Nephron (organoid): ENCODE results near the gene VKORC1.

Source experiments
- H3K27ac Mint-ChIP-seq, 3 experiments: 2 replicates each; pipeline ENCODE4 v1.8.0; 2020; ENCODE audit warnings: mixed read lengths in 3 of 3, mild to moderate bottlenecking in 2 of 3, moderate library complexity in 1 of 3
- H3K27me3 Mint-ChIP-seq: 2 replicates; pipeline ENCODE4 v1.8.0; 2021; ENCODE audit warnings: low read depth, mild to moderate bottlenecking, moderate library complexity, mixed read lengths
- H3K36me3 Mint-ChIP-seq: 2 replicates; pipeline ENCODE4 v1.8.0; 2020; ENCODE audit warnings: low read depth, mixed read lengths
- H3K4me1 Mint-ChIP-seq: 2 replicates; pipeline ENCODE4 v1.8.0; 2020; ENCODE audit warnings: mixed read lengths
- H3K4me3 Mint-ChIP-seq, 3 experiments: 2 replicates each; pipeline ENCODE4 v1.8.0; 2020; ENCODE audit warnings: mild to moderate bottlenecking in 3 of 3, mixed read lengths in 3 of 3, moderate library complexity in 2 of 3
- H3K9me3 Mint-ChIP-seq: 2 replicates; pipeline ENCODE4 v1.8.0; 2020; ENCODE audit warnings: mixed read lengths
- CTCF ChIP-seq, 3 experiments: fragments of 200-600 bp; sonication (generic); IDR thresholded peaks; one replicate each; pipeline ENCODE4 v1.5.0; 2021; ENCODE audit warnings: antibody characterized with exemption in 3 of 3; ENCODE audit not compliant: unreplicated experiment in 3 of 3

VKORC1 gene

DNA sequence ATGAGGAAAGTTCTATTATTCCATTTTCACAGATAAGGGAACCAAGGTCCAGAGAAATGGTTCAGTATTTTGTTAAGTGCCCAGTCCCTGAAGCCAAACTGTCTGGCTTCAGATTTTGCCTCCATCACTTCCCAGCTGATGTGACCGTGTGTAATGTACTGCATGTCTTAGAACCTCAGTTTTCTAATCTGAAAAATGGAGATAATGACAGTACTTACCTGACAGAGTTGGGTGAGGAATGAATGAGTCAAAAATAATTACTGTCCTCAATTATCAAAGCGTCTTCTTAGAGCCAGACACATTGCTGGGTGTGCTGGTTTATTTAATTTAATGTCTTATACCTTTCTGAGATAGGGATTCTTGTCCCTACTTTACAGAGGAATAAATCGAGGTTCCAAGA lies 27.3 kb downstream of the VKORC1 start:
- Mint-ChIP-seq H3K4me3 (no peak overlapping the region), H3K27ac (no peak overlapping the region), H3K4me1 (peaks cover 36% of the 10 kb centered on the region), H3K27me3 (no peaks in the 10 kb centered on the region), H3K36me3 (peaks cover 16% of the 10 kb centered on the region), H3K9me3 (no peaks in the 10 kb centered on the region)
- TF ChIP-seq CTCF (IDR thresholded peaks at IDR 0.05; ENCODE audit: unreplicated experiment in 3 of 3), result no peak

DNA sequence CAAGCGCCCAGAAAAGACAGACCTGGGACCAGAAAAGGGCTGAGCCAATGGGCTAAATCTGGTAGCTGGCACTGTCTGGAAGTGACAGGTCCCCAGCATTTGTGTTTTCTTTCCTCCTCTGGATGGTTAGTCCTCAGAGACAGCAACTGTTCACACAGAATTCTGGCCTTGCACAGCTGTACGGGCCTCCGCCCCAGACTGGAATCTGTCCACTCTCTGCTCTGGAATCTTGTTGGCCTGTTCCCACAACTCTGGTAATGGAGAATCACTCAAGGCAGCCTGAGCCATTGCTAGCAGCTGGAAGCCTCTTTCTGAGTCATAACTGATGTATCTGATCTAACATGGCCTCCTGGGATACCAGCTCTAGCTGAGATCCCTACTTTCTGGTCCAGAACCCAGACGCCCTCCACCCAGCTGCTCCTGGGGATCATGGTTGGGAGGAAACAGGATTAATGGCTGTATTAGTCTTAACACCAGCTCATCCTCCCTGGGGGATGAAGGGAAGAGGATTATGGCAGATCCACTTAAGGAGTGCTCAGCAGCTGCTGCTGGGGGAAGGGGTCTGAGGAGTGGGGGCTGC lies 29.6 kb downstream of the VKORC1 start:
- no peak for TF ChIP-seq CTCF (IDR thresholded peaks at IDR 0.05; ENCODE audit: unreplicated experiment in 3 of 3)
- peaks cover 26% of the 10 kb centered on the region for H3K36me3 Mint-ChIP-seq
- H3K4me3 Mint-ChIP-seq, result peak overlapping the region in 1 of 3 experiments; percentile 71
- peaks cover 26% of the 10 kb centered on the region for H3K4me1 Mint-ChIP-seq
- H3K27me3 Mint-ChIP-seq, result no peaks in the 10 kb centered on the region
- H3K9me3 Mint-ChIP-seq, result no peaks in the 10 kb centered on the region
- H3K27ac Mint-ChIP-seq, result peak overlapping the region; percentile 87 to 97 (median 95)

GRCh38 chr16:31063843-31064611 lies 30.6 kb downstream of the VKORC1 start:
- H3K27ac Mint-ChIP-seq, result peak overlapping the region; percentile 87 to 97 (median 95)
- no peaks in the 10 kb centered on the region for H3K27me3 Mint-ChIP-seq
- H3K4me1 Mint-ChIP-seq, result peaks cover 21% of the 10 kb centered on the region
- H3K9me3 Mint-ChIP-seq, result no peaks in the 10 kb centered on the region
- H3K4me3 Mint-ChIP-seq, result peak overlapping the region in 1 of 3 experiments; percentile 71
- TF ChIP-seq CTCF (IDR thresholded peaks at IDR 0.05; ENCODE audit: unreplicated experiment in 3 of 3), result no peak
- H3K36me3 Mint-ChIP-seq, result peaks cover 29% of the 10 kb centered on the region

DNA sequence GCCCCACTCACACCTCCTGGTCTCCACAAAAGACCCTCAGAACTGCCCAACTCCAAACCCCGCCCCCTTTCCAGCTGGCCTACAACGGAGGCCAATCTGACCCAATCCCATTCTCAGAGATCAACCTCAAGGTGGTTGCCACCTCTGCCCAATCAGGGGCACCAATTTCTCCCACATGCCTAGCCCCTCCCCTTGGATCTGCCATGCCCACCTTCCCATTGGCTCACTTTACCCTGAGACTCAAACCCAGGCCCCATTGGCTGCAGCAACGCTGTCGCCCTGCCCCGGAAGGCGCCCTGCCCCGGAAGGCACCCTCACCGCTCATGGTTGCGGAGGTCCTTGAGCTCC lies 31.1 kb downstream of the VKORC1 start:
- no peak for TF ChIP-seq CTCF (IDR thresholded peaks at IDR 0.05; ENCODE audit: unreplicated experiment in 3 of 3)
- H3K27me3 Mint-ChIP-seq, result no peaks in the 10 kb centered on the region
- H3K9me3 Mint-ChIP-seq, result no peaks in the 10 kb centered on the region
- H3K4me3 Mint-ChIP-seq, result peak overlapping the region in 2 of 3 experiments; percentile 17 to 63
- peaks cover 29% of the 10 kb centered on the region for H3K36me3 Mint-ChIP-seq
- peaks cover 20% of the 10 kb centered on the region for H3K4me1 Mint-ChIP-seq
- H3K27ac Mint-ChIP-seq, result peak overlapping the region in 1 of 3 experiments; percentile 43

DNA sequence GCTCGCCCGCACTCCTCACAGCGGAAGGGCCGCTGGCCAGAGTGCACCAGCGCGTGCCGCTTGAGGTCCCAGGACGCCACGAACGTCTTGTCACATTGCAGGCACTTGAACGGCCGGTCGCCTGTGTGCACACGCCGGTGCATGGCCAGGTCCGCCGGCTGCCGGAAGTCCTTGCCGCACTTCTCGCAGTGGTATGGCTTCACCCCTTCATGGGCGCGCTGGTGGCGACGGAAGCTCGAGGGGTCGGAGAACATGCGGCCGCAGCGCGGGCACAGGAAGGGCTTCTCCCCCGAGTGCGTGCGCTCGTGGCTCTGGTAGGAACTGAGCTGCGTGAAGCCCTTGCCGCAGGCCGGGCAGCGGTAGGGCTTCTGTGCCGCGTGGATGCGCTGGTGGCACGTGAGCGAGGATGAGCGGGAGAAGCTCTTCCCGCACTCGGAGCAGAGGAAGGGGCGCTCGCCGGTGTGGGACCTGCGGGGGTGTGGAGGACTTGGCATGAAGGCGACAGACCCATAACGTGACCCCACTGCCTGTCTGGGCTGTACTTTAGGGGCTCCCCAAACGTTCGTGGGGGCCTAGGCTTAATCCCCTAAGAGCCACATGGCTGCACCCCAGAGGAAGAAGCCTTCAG lies 32.7 kb downstream of the VKORC1 start:
- Mint-ChIP-seq H3K4me3 (no peak overlapping the region), H3K36me3 (peaks cover 33% of the 10 kb centered on the region), H3K4me1 (peaks cover 20% of the 10 kb centered on the region), H3K27me3 (no peaks in the 10 kb centered on the region), H3K27ac (no peak overlapping the region), H3K9me3 (no peaks in the 10 kb centered on the region)
- no peak for TF ChIP-seq CTCF (IDR thresholded peaks at IDR 0.05; ENCODE audit: unreplicated experiment in 3 of 3)
